GM12892 (cell line): Measurements from ENCODE around the gene REN.

Source experiments
- POLR2A ChIP-seq: IDR thresholded peaks from 2 replicates; pipeline ENCODE4 v1.6.1; 2011; ENCODE audit warnings: low read depth, low read length, control low read depth
- POLR2AphosphoS5 ChIP-seq: IDR thresholded peaks from 2 replicates; pipeline ENCODE4 v1.6.1; 2011; ENCODE audit warnings: low read depth, low read length, control low read depth

- no peak for TF ChIP-seq POLR2AphosphoS5
- TF ChIP-seq POLR2A, result no peak
These were observed 4.5 kb upstream of the REN start for GRCh38 chr1:204170494-204171155.
